DND-41 (cell line): ENCODE measurements around the gene MAP3K8.

Experiments
- EZH2 ChIP-seq: IDR thresholded peaks from 3 replicates; pipeline ENCODE4 v1.6.1; 2012; ENCODE audit warnings: borderline replicate concordance, low read depth, mild to moderate bottlenecking, moderate library complexity, low read length, inconsistent platforms; ENCODE audit not compliant: severe bottlenecking
- TF ChIP-seq, protein P1 (sequence below): IDR thresholded peaks from 2 replicates; pipeline ENCODE4 v1.5.1; 2012; ENCODE audit warnings: borderline replicate concordance, low read length, moderate library complexity, mild to moderate bottlenecking; ENCODE audit not compliant: poor library complexity, severe bottlenecking; ENCODE audit errors: extremely low read depth

DNA sequence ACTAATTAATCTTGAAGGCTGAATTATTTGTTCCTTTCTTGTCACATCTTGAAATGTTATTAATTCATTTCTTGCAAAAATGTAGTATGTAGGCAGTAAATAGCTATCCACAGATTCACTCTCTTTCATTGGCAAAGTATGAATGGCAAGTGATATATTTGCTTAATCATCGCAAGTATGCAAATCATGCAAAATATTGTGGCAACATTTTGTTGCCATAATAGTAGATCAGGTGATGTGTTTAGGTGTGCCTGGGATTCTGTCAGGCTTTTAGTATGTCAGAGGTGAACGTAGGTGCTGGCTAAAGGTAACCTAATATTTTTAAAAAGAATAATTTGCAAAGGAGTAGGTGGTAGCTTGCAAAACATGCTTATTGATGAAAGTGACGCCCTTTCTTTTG, 5.9 kb downstream of the MAP3K8 start:
- TF ChIP-seq, protein P1, sequence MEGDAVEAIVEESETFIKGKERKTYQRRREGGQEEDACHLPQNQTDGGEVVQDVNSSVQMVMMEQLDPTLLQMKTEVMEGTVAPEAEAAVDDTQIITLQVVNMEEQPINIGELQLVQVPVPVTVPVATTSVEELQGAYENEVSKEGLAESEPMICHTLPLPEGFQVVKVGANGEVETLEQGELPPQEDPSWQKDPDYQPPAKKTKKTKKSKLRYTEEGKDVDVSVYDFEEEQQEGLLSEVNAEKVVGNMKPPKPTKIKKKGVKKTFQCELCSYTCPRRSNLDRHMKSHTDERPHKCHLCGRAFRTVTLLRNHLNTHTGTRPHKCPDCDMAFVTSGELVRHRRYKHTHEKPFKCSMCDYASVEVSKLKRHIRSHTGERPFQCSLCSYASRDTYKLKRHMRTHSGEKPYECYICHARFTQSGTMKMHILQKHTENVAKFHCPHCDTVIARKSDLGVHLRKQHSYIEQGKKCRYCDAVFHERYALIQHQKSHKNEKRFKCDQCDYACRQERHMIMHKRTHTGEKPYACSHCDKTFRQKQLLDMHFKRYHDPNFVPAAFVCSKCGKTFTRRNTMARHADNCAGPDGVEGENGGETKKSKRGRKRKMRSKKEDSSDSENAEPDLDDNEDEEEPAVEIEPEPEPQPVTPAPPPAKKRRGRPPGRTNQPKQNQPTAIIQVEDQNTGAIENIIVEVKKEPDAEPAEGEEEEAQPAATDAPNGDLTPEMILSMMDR: no peak
- no peak for TF ChIP-seq EZH2
